OCI-LY7 (cell line): ENCODE measurements around the gene ATP2A2. TPM values are rescaled to one million over a fixed set of nuclear protein-coding genes. Genes with fewer than 3 reads are reported as not detected.
A peak's percentile ranks its signal among the peaks of the same experiment; 100 is the strongest.

ENCODE experiments used
- BruUV-seq: library from RNA; stranded (reverse); fragments of 400-500 nt; replicated peaks from 2 replicates; lab custom pipeline; 2021; lab: Mats Ljungman, UMichigan
- CTCF ChIA-PET: fragments of 300-600 bp; sonication (Branson Sonifier 250); formaldehyde crosslinking; loops from one replicate; lab custom pipeline; 2022; ENCODE audit warnings: antibody characterized with exemption; ENCODE audit not compliant: unreplicated experiment; lab: Charles Lee
- POLR2A ChIA-PET: fragments of 300-600 bp; sonication (Branson Sonifier 250); formaldehyde crosslinking; loops from one replicate; lab custom pipeline; 2022; ENCODE audit warnings: antibody characterized with exemption; lab: Charles Lee
- DNase-seq: peaks from one replicate; pipeline ENCODE4 v3.0.0-alpha.2; 2015; ENCODE audit warnings: low spot score
- H2AFZ ChIP-seq: fragments of 200-600 bp; sonication (generic), shearing (Covaris generic); 2 replicates; pipeline ENCODE4 v1.6.1; 2014; ENCODE audit warnings: mild to moderate bottlenecking, antibody characterized with exemption, low read length, moderate library complexity
- H3K27ac ChIP-seq: fragments of 200-600 bp; sonication (generic); 2 replicates; pipeline ENCODE4 v1.5.1; 2014; ENCODE audit warnings: mixed run types, low read depth, mild to moderate bottlenecking, moderate library complexity, low read length, inconsistent platforms; ENCODE audit not compliant: poor library complexity, severe bottlenecking
- H3K36me3 ChIP-seq: fragments of 200-600 bp; sonication (generic); 2 replicates; pipeline ENCODE4 v1.6.1; 2014; ENCODE audit warnings: mild to moderate bottlenecking, antibody characterized with exemption, low read length, moderate library complexity, mixed read lengths; ENCODE audit not compliant: insufficient read depth
- H3K4me1 ChIP-seq: fragments of 200-600 bp; sonication (generic); 2 replicates; pipeline ENCODE4 v1.5.1; 2014; ENCODE audit warnings: mild to moderate bottlenecking, low read length; ENCODE audit not compliant: insufficient read depth, poor library complexity, severe bottlenecking
- H3K4me2 ChIP-seq: fragments of 200-600 bp; sonication (generic); 2 replicates; pipeline ENCODE4 v1.6.1; 2014; ENCODE audit warnings: mild to moderate bottlenecking, low read length
- H3K4me3 ChIP-seq: fragments of 200-600 bp; sonication (generic); 2 replicates; pipeline ENCODE4 v1.5.1; 2014; ENCODE audit warnings: mild to moderate bottlenecking, low read depth, low read length; ENCODE audit not compliant: poor library complexity, severe bottlenecking
- H3K79me2 ChIP-seq: fragments of 200-600 bp; sonication (generic); 2 replicates; pipeline ENCODE4 v1.6.1; 2016; ENCODE audit warnings: low read depth, mild to moderate bottlenecking, low read length, moderate library complexity, mixed read lengths; ENCODE audit not compliant: insufficient read depth
- H3K9me2 ChIP-seq: fragments of 200-600 bp; sonication (generic); 2 replicates; pipeline ENCODE4 v1.6.1; 2016; ENCODE audit warnings: mild to moderate bottlenecking, low read length, mixed read lengths; ENCODE audit not compliant: insufficient read depth
- H3K9me3 ChIP-seq: fragments of 200-600 bp; sonication (generic); 2 replicates; pipeline ENCODE4 v1.6.1; 2014; ENCODE audit warnings: mild to moderate bottlenecking, mixed run types, low read length, mixed read lengths
- H4K20me1 ChIP-seq: fragments of 200-600 bp; sonication (generic); 2 replicates; pipeline ENCODE4 v1.6.1; 2014; ENCODE audit warnings: mild to moderate bottlenecking, antibody characterized with exemption, low read length, moderate library complexity, mixed read lengths; ENCODE audit not compliant: insufficient read depth
- EZH2phosphoT487 ChIP-seq: fragments of 200-600 bp; sonication (generic); IDR thresholded peaks from 2 replicates; pipeline ENCODE4 v1.6.1; 2018; ENCODE audit warnings: low read depth, borderline replicate concordance, mild to moderate bottlenecking, mixed run types, antibody characterized with exemption, low read length, moderate library complexity, mixed read lengths
- intact Hi-C: fragments of 100-400 bp; cut with micrococcal nuclease; formaldehyde crosslinking; loops from one replicate; pipeline ENCODE4 v1.10.0; 2022; ENCODE audit not compliant: unreplicated experiment
- total RNA-seq, 2 experiments: library from RNA; depleted of rRNA in 1 of 2; stranded (reverse); fragments of >200 nt in 1 of 2; shearing (Covaris generic) in 1 of 2; gene quantifications; 2 replicates each; pipeline ENCODE4 v1.2.3, GENCODE V29; 2014 to 2022
- TF ChIP-seq, protein P1 (sequence below): fragments of 200-600 bp; sonication (generic); conservative IDR thresholded peaks from 2 replicates; pipeline ENCODE4 v1.5.1; 2014; ENCODE audit warnings: mild to moderate bottlenecking, antibody characterized with exemption, low read length, moderate library complexity, mixed read lengths

Gene ATP2A2
- total RNA-seq, 2 experiments from 2014 or later, result 93.5 to 178 TPM

- no TSS peak for BruUV-seq
- Histone ChIP-seq H3K27ac (peak overlapping the region; percentile 73), H3K4me2 (peak overlapping the region; percentile 56), H4K20me1 (no peaks in the 10 kb centered on the region), H3K36me3 (peaks cover 67% of the 10 kb centered on the region), H3K79me2 (no peaks in the 10 kb centered on the region), H3K4me3 (peak overlapping the region; percentile 35), H2AFZ (no peak overlapping the region), H3K9me3 (no peaks in the 10 kb centered on the region), H3K4me1 (peaks cover 81% of the 10 kb centered on the region), H3K9me2 (no peaks in the 10 kb centered on the region)
- ChIA-PET CTCF (interaction anchor here (1.2 to 1.5 kb wide), 2 partner anchors 50 to 59 kb away, joined by 3 to 4 read pairs; no protein-coding TSS in a partner anchor), POLR2A (interaction anchor here (0.6 to 2.3 kb wide), 3 partner anchors 9 to 59 kb away, joined by 3 to 9 read pairs (median 7); no protein-coding TSS in a partner anchor)
- TF ChIP-seq EZH2phosphoT487, result no peak
- TF ChIP-seq, protein P1, sequence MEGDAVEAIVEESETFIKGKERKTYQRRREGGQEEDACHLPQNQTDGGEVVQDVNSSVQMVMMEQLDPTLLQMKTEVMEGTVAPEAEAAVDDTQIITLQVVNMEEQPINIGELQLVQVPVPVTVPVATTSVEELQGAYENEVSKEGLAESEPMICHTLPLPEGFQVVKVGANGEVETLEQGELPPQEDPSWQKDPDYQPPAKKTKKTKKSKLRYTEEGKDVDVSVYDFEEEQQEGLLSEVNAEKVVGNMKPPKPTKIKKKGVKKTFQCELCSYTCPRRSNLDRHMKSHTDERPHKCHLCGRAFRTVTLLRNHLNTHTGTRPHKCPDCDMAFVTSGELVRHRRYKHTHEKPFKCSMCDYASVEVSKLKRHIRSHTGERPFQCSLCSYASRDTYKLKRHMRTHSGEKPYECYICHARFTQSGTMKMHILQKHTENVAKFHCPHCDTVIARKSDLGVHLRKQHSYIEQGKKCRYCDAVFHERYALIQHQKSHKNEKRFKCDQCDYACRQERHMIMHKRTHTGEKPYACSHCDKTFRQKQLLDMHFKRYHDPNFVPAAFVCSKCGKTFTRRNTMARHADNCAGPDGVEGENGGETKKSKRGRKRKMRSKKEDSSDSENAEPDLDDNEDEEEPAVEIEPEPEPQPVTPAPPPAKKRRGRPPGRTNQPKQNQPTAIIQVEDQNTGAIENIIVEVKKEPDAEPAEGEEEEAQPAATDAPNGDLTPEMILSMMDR, result no peak
- intact Hi-C loops, result loop anchor here (5.0 kb wide), 1 partner anchor 230 kb away; no protein-coding TSS in a partner anchor
- DNase-seq, result no peak
Observed at GRCh38 chr12:110372056-110372425, 91.0 kb downstream of the ATP2A2 start.

DNA sequence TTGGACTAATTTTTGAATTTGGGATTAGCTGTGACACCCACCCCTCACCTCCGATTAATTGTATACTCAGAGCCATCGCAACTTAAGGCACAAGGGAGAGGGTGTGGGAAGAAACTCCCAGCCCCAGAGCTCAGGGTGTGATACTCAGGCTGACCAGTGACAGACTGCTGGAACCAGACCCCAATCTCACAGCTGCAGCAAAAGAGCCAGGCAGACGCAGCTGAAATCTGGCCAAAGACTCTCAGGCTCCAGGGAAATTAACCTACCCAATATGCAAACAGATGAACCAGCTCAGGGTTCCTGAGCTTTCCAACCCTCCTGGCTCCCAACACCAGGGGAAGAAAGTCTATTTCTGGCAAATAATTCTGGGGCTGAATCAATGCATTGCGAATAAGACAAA lies 92.0 kb downstream of the ATP2A2 start:
- H3K79me2 ChIP-seq, result peaks cover 4% of the 10 kb centered on the region; the same call in 1 of the 2 replicates
- H4K20me1 ChIP-seq, result no peaks in the 10 kb centered on the region
- CTCF ChIA-PET, result interaction anchor here (0.5 kb wide), 1 partner anchor 64 kb away, joined by 4 read pairs; no protein-coding TSS in a partner anchor
- no peak for TF ChIP-seq EZH2phosphoT487
- TF ChIP-seq, protein P1, result no peak
- H3K4me3 ChIP-seq, result no peak overlapping the region
- DNase-seq, result no peak
- no peak overlapping the region for H2AFZ ChIP-seq
- peak overlapping the region; percentile 73 for H3K27ac ChIP-seq
- peaks cover 79% of the 10 kb centered on the region for H3K4me1 ChIP-seq
- intact Hi-C loops, result loop anchor here (5.0 kb wide), 1 partner anchor 229 kb away; no protein-coding TSS in a partner anchor
- no peaks in the 10 kb centered on the region for H3K9me2 ChIP-seq
- BruUV-seq, result no TSS peak
- POLR2A ChIA-PET, result interaction anchor here (0.6 to 2.3 kb wide), 5 partner anchors 12 to 59 kb away, joined by 3 to 9 read pairs (median 3); no protein-coding TSS in a partner anchor
- no peaks in the 10 kb centered on the region for H3K9me3 ChIP-seq
- H3K36me3 ChIP-seq, result peaks cover 77% of the 10 kb centered on the region
- peak overlapping the region; percentile 33; the same call in 1 of the 2 replicates for H3K4me2 ChIP-seq

- Histone ChIP-seq H3K27ac (peak overlapping the region; percentile 73), H4K20me1 (no peaks in the 10 kb centered on the region), H2AFZ (no peak overlapping the region), H3K79me2 (peaks cover 4% of the 10 kb centered on the region; the same call in 1 of the 2 replicates), H3K4me1 (peaks cover 76% of the 10 kb centered on the region), H3K4me2 (peak overlapping the region; percentile 33; the same call in 1 of the 2 replicates), H3K9me3 (no peaks in the 10 kb centered on the region), H3K36me3 (peaks cover 81% of the 10 kb centered on the region), H3K9me2 (no peaks in the 10 kb centered on the region), H3K4me3 (no peak overlapping the region)
- no TSS peak for BruUV-seq
- POLR2A ChIA-PET, result interaction anchor here (0.5 to 2.3 kb wide), 5 partner anchors 12 to 226 kb away, joined by 3 to 9 read pairs (median 4); no protein-coding TSS in a partner anchor
- CTCF ChIA-PET, result interaction anchor here (0.5 kb wide), 1 partner anchor 64 kb away, joined by 4 read pairs; no protein-coding TSS in a partner anchor
- intact Hi-C loops, result loop anchor here (5.0 kb wide), 1 partner anchor 229 kb away; no protein-coding TSS in a partner anchor
- TF ChIP-seq EZH2phosphoT487, result no peak
- peak; percentile 56 for DNase-seq
Observed at GRCh38 chr12:110373425-110373824, 92.4 kb downstream of the ATP2A2 start.
